Ovary (tissue), 9 donors: ENCODE data around the gene ERI3. TPM values are rescaled to one million over a fixed set of nuclear protein-coding genes. Genes with fewer than 3 reads are reported as not detected.
"Not testable (repeated sequence)": the region's sequence is repeated elsewhere in the genome, so short reads cannot be mapped to it uniquely, and the experiment has no call there.

Experiments used
- DNase-seq, 5 donors: peaks; one replicate each; pipeline ENCODE4 v3.0.0-alpha.2; 2019 to 2020
- H3K27ac ChIP-seq, 2 donors: fragments of 200-600 bp; one replicate each; pipeline versions ENCODE4 v1.5.1 to v1.8.0; 2019 to 2022
- H3K27me3 ChIP-seq: fragments of 200-600 bp; one replicate; pipeline ENCODE4 v1.8.0; 2022
- H3K36me3 ChIP-seq: fragments of 200-600 bp; sonication (generic); one replicate; pipeline ENCODE4 v1.5.1; 2019
- H3K4me1 ChIP-seq: one replicate; pipeline ENCODE4 v1.8.1; 2013; ENCODE audit warnings: mild to moderate bottlenecking, moderate library complexity; ENCODE audit not compliant: insufficient read depth
- H3K4me3 ChIP-seq: fragments of 200-600 bp; sonication (generic); one replicate; pipeline ENCODE4 v1.5.1; 2017
- H3K9me3 ChIP-seq, 2 donors: fragments of 200-600 bp in 1 of 2; sonication (generic) in 1 of 2; one replicate each; pipeline versions ENCODE4 v1.5.1 to v1.8.1; 2013 to 2019; ENCODE audit warnings: mild to moderate bottlenecking in 1 of 2, moderate library complexity in 1 of 2
- CTCF ChIP-seq, 3 donors: fragments of 450-650 bp in 2 of 3; fragments of 200-600 bp in 1 of 3; IDR thresholded peaks; one replicate each; pipeline versions ENCODE4 v1.5.1 to v1.8.0; 2016 to 2022; ENCODE audit warnings: antibody characterized with exemption in 3 of 3, mild to moderate bottlenecking in 1 of 3
- EP300 ChIP-seq: sonication (generic); formaldehyde crosslinking; IDR thresholded peaks from one replicate; pipeline ENCODE4 v1.6.1; 2017; ENCODE audit warnings: antibody characterized with exemption
- POLR2A ChIP-seq: fragments of 450-650 bp; IDR thresholded peaks from one replicate; pipeline ENCODE4 v1.6.1; 2017; ENCODE audit warnings: antibody characterized with exemption, mild to moderate bottlenecking, moderate library complexity
- WGBS, 3 donors: extraction: QIAGEN DNeasy Blood & Tissue Kit in 1 of 3; methylation state at CpG; one replicate each; pipeline versions ENCODE4 v1.1.5 to v1.1.7; 2013 to 2017; 5-methylcytosine and 5-hydroxymethylcytosine counted together
- intact Hi-C, 4 donors: fragments of 100-400 bp; cut with DNase I; formaldehyde crosslinking; loops; one replicate each; pipeline versions ENCODE4 v1.11.0 to v1.15.1; 2022 to 2023
- polyA plus RNA-seq, 2 donors: library from polyadenylated mRNA; stranded (reverse); fragments of 200-250 nt in 1 of 2; fragments of 350-450 nt in 1 of 2; fragmentation: Illumina TruSeq in 1 of 2; extraction: RNeasy Lipid Tissue Mini Kit (QIAGEN cat#74804) in 1 of 2; gene quantifications; one replicate each; pipeline ENCODE4 v1.2.3, GENCODE V29; 2013 to 2014
- small RNA-seq: library from RNA; depleted of rRNA; stranded (forward); fragments of <200 nt; gene quantifications from one replicate; pipeline ENCODE3, GENCODE V24; 2016
- total RNA-seq, 7 donors: library from RNA; depleted of rRNA in 2 of 7; stranded (reverse); fragments of >200 nt in 2 of 7; fragmentation: NEBNext Ultra II Directional in 3 of 7; extraction: Animal tissue kit (Norgen Biotek cat#: 25700) in 3 of 7; gene quantifications; one replicate each; pipeline versions ENCODE4 v1.1.0 to v1.2.4, GENCODE V29; 2016 to 2023
- donor health status: DM: no; HTN: no; CAD: no; lungs with moderate emphysema.
- donor health status: DM: no; HTN: no; CAD: no.
- donor health status: Bipolar disorder and iron deficiency.
- donor health status: DM: yes; HTN: yes; CAD: no.
- donor health status: DM: no; HTN: no; CAD: no.
- donor health status: DM: yes; HTN: yes; CAD: no.

ERI3 gene
- total and polyA plus RNA-seq, 9 donors, result 35.4 to 67.0 (median 48.9) TPM

DNA sequence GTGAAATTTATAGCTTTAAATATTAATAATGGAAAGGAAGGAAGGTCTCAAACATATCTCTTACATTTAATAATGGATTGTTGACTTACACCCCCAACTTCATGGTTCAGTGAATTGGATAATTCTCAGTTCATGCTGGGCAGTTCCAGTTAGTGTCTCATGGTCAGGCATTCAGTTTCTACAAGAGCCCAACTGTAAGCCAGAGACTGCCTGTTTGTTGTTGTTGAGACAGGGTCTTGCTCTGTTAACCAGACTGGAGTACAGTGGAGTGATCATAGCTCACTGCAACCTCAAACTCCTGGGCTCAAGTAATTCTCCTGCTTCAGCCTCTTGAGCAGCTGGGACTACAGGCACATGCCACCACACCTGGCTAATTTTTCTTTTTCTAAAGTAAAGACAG, 146.8 kb downstream of the ERI3 start:
- TF ChIP-seq POLR2A, result no peak
- TF ChIP-seq EP300, result no peak
- TF ChIP-seq CTCF (IDR thresholded peaks at IDR 0.05), result no peak
- Histone ChIP-seq H3K4me3 (no peak overlapping the region), H3K27me3 (no peaks in the 10 kb centered on the region), H3K9me3 (no peaks in the 10 kb centered on the region), H3K4me1 (peaks cover 4% of the 10 kb centered on the region), H3K36me3 (no peaks in the 10 kb centered on the region), H3K27ac (no peak overlapping the region)
- intact Hi-C loops, result no loop called here
- DNase-seq, result no peak

DNA sequence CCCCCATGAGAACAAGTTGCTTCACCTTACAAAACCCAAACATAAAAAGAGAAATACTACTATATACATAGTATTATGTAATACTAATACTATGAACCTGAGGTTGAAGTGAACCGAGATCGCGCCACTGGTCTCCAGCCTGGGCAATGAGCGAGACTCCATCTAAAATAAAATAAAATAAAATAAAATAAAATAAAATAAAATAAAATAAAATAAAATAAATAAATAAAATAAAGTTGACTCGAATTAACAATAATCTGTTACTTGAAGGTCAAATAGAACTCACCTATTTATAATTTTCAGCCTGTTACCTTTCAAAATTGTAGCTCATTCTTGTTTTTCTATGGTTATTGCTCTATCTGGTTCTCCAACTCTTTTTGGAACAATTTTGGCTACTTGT, 148.5 kb downstream of the ERI3 start:
- 91 to 92% (median 92%) methylated on average over 5 of the region's 5 CpGs for WGBS, 3 donors
- H3K4me3 ChIP-seq, intact Hi-C loops, H3K4me1 ChIP-seq, H3K36me3 ChIP-seq, H3K27me3 ChIP-seq, H3K27ac ChIP-seq, DNase-seq, H3K9me3 ChIP-seq: not testable (repeated sequence)

DNA sequence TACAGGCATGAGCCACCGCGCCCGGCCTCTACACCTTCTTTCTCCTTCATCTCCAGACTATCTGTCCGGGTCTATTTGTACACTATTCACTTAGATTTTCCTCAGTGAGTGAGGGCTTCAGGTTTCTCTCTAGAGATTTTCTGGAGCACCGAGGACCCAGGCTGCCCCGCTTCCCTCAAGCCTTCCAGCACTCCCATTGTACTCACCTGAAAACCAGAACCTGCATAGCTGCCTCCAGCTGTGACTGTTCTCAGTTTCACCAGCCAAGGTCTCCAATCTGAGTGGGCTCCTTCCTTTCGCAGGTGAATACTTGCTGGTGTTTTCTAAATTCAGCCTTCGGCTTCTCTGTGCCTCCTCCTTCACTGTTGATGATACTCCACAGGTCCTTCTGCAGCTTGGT, 154.7 kb downstream of the ERI3 start:
- TF ChIP-seq POLR2A (no peak), EP300 (no peak), CTCF (IDR thresholded peaks at IDR 0.05) (no peak)
- intact Hi-C loops, result no loop called here

DNA sequence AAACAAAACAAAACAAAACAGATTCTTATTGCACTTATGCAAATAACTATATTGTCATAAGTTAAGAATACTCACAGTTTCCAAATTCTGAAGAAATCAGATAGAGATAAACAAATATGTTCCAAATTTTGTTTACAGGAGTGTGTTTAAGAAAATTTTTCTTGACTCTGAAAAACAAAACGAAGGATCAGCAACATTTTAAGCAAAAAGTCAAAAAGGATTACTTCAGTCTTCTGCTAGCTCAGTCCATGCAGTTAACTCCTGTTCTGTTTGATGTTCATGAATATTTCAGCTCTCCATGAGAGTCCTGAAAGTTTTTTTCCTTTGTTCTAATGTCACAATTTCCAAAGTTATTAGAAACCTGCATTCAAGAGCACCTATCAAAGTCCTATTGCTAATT, 180.4 kb downstream of the ERI3 start:
- H3K27me3 ChIP-seq, result no peaks in the 10 kb centered on the region
- 64 to 76% (median 75%) methylated on average over 1 of the region's 1 CpG for WGBS, 3 donors
- no peaks in the 10 kb centered on the region for H3K4me1 ChIP-seq
- no peak overlapping the region for H3K4me3 ChIP-seq
- no peak for DNase-seq
- TF ChIP-seq CTCF (IDR thresholded peaks at IDR 0.05), result no peak
- TF ChIP-seq POLR2A, result no peak
- TF ChIP-seq EP300, result no peak
- no peak overlapping the region for H3K27ac ChIP-seq
- H3K36me3 ChIP-seq, result no peaks in the 10 kb centered on the region
- no peaks in the 10 kb centered on the region for H3K9me3 ChIP-seq
- intact Hi-C loops, result no loop called here

More for the DNA sequence above, 154.7 kb downstream of the ERI3 start:
- no peak overlapping the region for H3K4me3 ChIP-seq
- no peaks in the 10 kb centered on the region for H3K9me3 ChIP-seq
- no peak overlapping the region for H3K27ac ChIP-seq
- 85 to 92% (median 87%) methylated on average over 8 of the region's 8 CpGs for WGBS, 3 donors
- H3K36me3 ChIP-seq, result no peaks in the 10 kb centered on the region
- DNase-seq, result no peak
- H3K27me3 ChIP-seq, result no peaks in the 10 kb centered on the region
- no peaks in the 10 kb centered on the region for H3K4me1 ChIP-seq

Small RNAs within 50 kb of the gene (small RNA-seq; reads per million reads assigned to genes)
- gene AL035417.1, result not detected
- gene RNU6-369P, result not detected

Other genes with a start within 250 kb of the ERI3 start
- gene KLF17, start 236.4 kb downstream of the ERI3 start, total RNA-seq, result under 1 TPM in 3 of 7 donors, not detected in 4; 0.05 to 0.40 (median 0.23) TPM
- gene KLF17, start 236.4 kb downstream of the ERI3 start, polyA plus RNA-seq, result under 1 TPM in 1 of 2 donors, not detected in 1; 0.10 TPM
- gene KLF18, start 213.6 kb downstream of the ERI3 start, total RNA-seq, result not detected
- not detected for gene KLF18, start 213.6 kb downstream of the ERI3 start, polyA plus RNA-seq
- 10 to 100 TPM; 35.8 to 46.9 (median 43.6) TPM for gene DMAP1, start 141.8 kb downstream of the ERI3 start, total RNA-seq
- gene DMAP1, start 141.8 kb downstream of the ERI3 start, polyA plus RNA-seq, result 10 to 100 TPM; 28.1 to 38.3 TPM
- 100 to 1,000 TPM in 1 of 7 donors, 10 to 100 TPM in 6; 58.0 to 101 (median 64.7) TPM for gene RNF220, start 50.0 kb upstream of the ERI3 start, total RNA-seq
- 10 to 100 TPM; 64.0 to 75.4 TPM for gene RNF220, start 50.0 kb upstream of the ERI3 start, polyA plus RNA-seq